GM10248 (cell line): ENCODE measurements around the gene CCDC102A.

ENCODE experiments used
- CTCF ChIA-PET: fragments of 300-600 bp; sonication (Branson Sonifier 250); formaldehyde crosslinking; extraction: SDS; loops from one replicate; lab custom pipeline; 2021; ENCODE audit warnings: antibody characterized with exemption; lab: Yijun Ruan, JAX
- POLR2A ChIA-PET: fragments of 350-650 bp; sonication (Branson Sonifier 250); formaldehyde crosslinking; extraction: SDS; loops from one replicate; lab custom pipeline; 2020; ENCODE audit warnings: antibody characterized with exemption; lab: Yijun Ruan, JAX
- DNase-seq: peaks from one replicate; pipeline ENCODE4 v3.0.0; 2012; ENCODE audit errors: extremely low spot score
- TF ChIP-seq, protein P1 (sequence below): IDR thresholded peaks from 2 replicates; pipeline ENCODE4 v1.5.1; 2012; ENCODE audit warnings: mild to moderate bottlenecking, low read depth; ENCODE audit errors: extremely low read depth, missing control alignments, control extremely low read depth

Gene CCDC102A

DNA sequence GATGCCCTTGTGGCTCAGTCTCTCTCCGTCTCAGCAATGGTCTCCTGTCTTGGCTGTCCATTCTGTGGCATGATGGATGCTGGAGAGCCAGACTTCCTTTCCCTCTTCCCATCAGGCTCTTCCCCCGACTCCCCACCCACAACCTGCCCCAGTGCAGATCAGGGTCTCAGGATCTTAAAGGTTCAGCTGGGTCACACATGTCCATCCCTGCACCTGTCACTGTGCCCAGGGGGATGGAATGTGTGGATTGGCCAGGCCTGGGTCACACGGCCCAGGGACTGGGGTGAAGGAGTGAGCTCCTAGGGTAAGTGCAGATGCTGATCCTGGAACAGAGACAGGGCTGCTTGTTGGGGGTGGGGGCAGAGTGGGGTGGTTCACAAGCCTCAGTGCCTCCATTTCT lies 29.1 kb upstream of the CCDC102A start:
- CTCF ChIA-PET: interaction anchor here (2.0 to 4.4 kb wide), 2 partner anchors 11 to 26 kb away, joined by 6 to 30 read pairs; no protein-coding TSS in a partner anchor
- TF ChIP-seq, protein P1, sequence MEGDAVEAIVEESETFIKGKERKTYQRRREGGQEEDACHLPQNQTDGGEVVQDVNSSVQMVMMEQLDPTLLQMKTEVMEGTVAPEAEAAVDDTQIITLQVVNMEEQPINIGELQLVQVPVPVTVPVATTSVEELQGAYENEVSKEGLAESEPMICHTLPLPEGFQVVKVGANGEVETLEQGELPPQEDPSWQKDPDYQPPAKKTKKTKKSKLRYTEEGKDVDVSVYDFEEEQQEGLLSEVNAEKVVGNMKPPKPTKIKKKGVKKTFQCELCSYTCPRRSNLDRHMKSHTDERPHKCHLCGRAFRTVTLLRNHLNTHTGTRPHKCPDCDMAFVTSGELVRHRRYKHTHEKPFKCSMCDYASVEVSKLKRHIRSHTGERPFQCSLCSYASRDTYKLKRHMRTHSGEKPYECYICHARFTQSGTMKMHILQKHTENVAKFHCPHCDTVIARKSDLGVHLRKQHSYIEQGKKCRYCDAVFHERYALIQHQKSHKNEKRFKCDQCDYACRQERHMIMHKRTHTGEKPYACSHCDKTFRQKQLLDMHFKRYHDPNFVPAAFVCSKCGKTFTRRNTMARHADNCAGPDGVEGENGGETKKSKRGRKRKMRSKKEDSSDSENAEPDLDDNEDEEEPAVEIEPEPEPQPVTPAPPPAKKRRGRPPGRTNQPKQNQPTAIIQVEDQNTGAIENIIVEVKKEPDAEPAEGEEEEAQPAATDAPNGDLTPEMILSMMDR: no peak
- POLR2A ChIA-PET: no interaction called here
- DNase-seq: no peak

DNA sequence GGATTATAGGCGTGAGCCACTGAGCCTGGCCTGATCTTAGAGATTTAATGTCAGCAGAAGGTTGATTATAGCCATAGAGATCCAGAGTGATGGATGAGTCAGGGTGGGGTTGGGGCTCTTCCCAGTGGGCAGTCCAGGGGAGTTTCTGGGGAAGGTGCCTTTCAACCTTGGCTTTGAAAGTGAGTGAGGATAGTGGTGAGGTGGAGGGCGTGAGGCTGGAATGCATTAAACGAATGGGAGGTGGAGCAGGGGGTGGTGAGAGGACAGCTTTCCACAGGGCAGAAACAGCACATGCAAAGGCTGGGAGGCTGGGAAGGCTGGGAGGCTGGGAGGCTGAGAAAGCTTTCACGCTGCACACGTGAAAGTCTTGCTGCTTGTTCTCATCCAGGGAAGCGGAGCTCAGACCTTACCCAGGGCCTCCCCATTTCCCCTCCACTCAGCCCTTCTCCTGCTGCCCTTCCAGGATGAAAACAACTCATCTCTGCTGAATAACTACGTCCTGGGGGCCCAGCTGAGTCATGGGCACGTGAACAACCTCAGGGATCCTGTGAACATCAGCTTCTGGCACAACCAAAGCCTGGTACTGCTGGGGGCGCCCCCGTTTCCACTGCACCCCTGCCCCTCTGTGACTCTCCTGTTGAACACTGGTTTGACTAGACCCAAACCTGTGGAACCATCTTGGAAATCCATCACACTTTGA lies 28.4 kb upstream of the CCDC102A start:
- no peak for DNase-seq
- TF ChIP-seq, protein P1: no peak
- ChIA-PET CTCF (interaction anchor here (2.0 to 4.4 kb wide), 2 partner anchors 12 to 27 kb away, joined by 6 to 30 read pairs; no protein-coding TSS in a partner anchor), POLR2A (no interaction called here)

DNA sequence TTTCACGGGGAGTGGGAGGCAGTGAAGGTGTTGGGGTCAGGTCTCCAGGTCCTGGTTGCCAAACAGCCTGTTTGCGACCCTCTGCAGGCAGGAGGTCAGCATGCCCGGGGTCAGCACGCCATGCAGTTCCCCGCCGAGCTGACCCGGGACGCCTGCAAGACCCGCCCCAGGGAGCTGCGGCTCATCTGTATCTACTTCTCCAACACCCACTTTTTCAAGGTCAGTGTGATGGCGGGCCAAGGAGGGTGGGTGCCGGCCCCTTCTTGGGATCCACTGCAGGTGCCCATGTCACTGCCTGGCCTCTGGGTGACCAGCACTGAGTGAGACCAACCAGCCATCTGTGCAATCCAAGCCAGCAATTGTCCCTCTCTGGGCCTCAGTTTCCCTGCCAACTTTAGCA lies 27.4 kb upstream of the CCDC102A start:
- TF ChIP-seq, protein P1: no peak
- CTCF ChIA-PET: interaction anchor here (1.0 to 5.1 kb wide), 2 partner anchors 12 to 27 kb away, joined by 3 to 32 read pairs; no protein-coding TSS in a partner anchor

DNA sequence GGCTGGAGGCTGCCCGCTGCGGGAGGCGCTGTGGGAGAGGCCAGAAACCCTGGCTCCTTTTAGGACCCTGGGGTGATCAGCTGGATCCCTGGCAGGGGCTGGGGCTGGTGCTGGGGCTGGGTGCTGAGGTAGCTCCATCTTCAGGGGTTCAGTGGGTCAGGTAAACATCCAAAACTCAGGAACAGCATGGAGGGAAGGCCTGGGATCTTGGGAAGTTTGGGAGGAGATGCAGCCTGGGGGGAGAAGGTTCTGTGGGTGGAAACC lies 27.0 kb upstream of the CCDC102A start:
- TF ChIP-seq, protein P1: no peak
- POLR2A ChIA-PET: interaction anchor here (0.5 kb wide), 1 partner anchor 109 kb away, joined by 3 read pairs; no protein-coding TSS in a partner anchor
- DNase-seq: peak; percentile 15
- CTCF ChIA-PET: interaction anchor here (1.0 to 5.1 kb wide), 2 partner anchors 13 to 28 kb away, joined by 3 to 32 read pairs; no protein-coding TSS in a partner anchor

More for the DNA sequence above, 27.4 kb upstream of the CCDC102A start:
- POLR2A ChIA-PET: no interaction called here
- no peak for DNase-seq

DNA sequence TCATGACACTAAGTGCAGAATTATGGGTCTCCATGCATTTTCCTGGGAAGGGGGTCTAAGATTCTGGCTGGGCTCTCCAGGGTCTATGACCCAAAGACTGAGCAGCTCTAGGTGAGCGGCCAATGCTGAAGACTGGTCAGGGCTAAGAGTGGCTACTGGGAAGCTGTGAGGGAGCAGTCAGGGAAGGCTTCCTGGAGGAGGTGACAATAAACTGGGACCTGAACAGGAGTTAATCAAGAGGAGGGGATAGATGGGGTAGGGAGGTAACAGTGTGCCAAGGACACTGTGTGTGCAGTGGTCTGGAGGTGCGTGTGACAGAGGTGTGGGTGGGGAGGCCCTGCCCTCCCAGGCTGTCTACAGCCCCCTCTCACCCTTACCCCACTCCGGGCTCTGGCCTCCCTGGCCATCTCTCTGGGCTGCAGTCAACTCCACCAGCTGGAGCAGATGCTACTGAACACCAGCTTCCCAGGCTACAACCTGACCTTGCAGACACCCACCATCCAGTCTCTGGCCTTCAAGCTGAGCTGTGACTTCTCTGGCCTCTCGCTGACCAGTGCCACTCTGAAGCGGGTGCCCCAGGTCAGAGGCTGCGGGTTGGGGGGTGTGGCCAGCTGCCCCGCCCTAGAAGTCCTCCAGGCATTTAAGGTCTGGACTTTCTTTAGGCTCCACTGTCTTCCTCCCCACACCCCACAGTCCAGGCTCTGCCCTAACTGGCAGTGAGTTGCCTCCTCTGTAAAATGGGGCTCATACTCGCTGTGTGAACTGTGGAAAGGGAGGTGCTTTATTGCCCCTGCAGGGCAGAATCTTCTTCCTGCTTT lies 26.5 kb upstream of the CCDC102A start:
- ChIA-PET POLR2A (interaction anchor here (0.5 kb wide), 1 partner anchor 108 kb away, joined by 3 read pairs; no protein-coding TSS in a partner anchor), CTCF (interaction anchor here (1.0 to 5.1 kb wide), 3 partner anchors 13 to 28 kb away, joined by 3 to 32 read pairs (median 4); no protein-coding TSS in a partner anchor)
- TF ChIP-seq, protein P1: no peak
- peak; percentile 16 for DNase-seq

DNA sequence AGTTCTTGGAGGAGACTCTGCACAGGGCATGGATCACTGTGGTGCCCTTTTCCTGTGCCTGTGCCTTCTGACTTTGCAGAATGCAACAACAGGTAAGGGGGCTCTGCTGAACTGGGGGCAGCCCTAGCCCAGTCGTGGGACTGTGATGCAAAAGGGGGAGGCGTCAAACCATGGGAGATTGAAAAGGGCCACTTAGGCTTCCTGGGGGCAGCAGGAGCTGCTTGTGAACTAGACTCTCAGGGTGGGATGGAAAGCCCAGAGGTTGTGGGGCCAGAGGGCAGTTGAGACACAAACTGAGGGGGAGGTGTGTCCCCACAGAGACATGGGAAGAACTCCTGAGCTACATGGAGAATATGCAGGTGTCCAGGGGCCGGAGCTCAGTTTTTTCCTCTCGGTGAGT lies 25.7 kb upstream of the CCDC102A start:
- DNase-seq: no peak
- ChIA-PET POLR2A (no interaction called here), CTCF (interaction anchor here (1.2 to 5.1 kb wide), 4 partner anchors 12 to 43 kb away, joined by 3 to 32 read pairs (median 4); no protein-coding TSS in a partner anchor)
- TF ChIP-seq, protein P1: no peak
